K562 (cell line): ENCODE results near the gene ACBD3. TPM values are rescaled to one million over a fixed set of nuclear protein-coding genes. Genes with fewer than 3 reads are reported as not detected.

ENCODE experiments used
- ATAC-seq: fragments of 200-7000 bp; cut with Tn5 transposase; 3 replicates; pipeline ENCODE4 v1.9.1; 2020; ENCODE audit warnings: moderate library complexity
- BruUV-seq: library from RNA; stranded (reverse); fragments of 400-500 nt; replicated peaks from 2 replicates; lab custom pipeline; 2021; lab: Mats Ljungman, UMichigan
- CTCF ChIA-PET: fragments of 300-600 bp; formaldehyde crosslinking; extraction: SDS; loops from one replicate; lab custom pipeline; 2021; ENCODE audit warnings: low intra/inter-chr PET ratio; lab: Yijun Ruan, JAX
- POLR2A ChIA-PET: fragments of 300-600, 350-650 bp; sonication (Branson Sonifier 250); formaldehyde crosslinking; extraction: SDS; loops from one replicate; lab custom pipeline; 2021; ENCODE audit warnings: antibody characterized with exemption, inconsistent platforms; lab: Yijun Ruan, JAX
- DNase-seq, 4 experiments: peaks; one replicate each; pipeline versions ENCODE4 v3.0.0 to v3.0.0-alpha.2; 2011 to 2018; ENCODE audit warnings: low spot score in 3 of 4, mixed read lengths in 3 of 4; ENCODE audit errors: extremely low read depth in 1 of 4
- FAIRE-seq: peaks from 2 replicates; lab custom pipeline; 2011; peaks lifted over from hg19 to GRCh38; lab: Jason Lieb, UNC
- H2AFZ ChIP-seq: 2 replicates; pipeline ENCODE4 v1.6.0; 2011; ENCODE audit warnings: low read depth, low read length, control low read depth, inconsistent platforms
- H3K27ac ChIP-seq: fragments of 200-600 bp; 3 replicates; pipeline ENCODE4 v1.8.0; 2011; ENCODE audit warnings: low read depth, mild to moderate bottlenecking, control low read depth, inconsistent platforms, low read length, moderate library complexity, mixed read lengths; ENCODE audit errors: extremely low read depth
- H3K27me3 ChIP-seq, 2 experiments: fragments of 300-600 bp in 1 of 2; 2 replicates in 1 of 2; 3 replicates in 1 of 2; pipeline versions ENCODE4 v1.6.0 to v1.8.0; 2011; ENCODE audit warnings: inconsistent platforms in 2 of 2, low read length in 2 of 2, mild to moderate bottlenecking in 1 of 2, mixed read lengths in 1 of 2, moderate library complexity in 1 of 2; ENCODE audit not compliant: control insufficient read depth in 2 of 2, insufficient read depth in 2 of 2
- H3K36me3 ChIP-seq: fragments of 300-600 bp; 3 replicates; pipeline ENCODE4 v1.8.0; 2011; ENCODE audit warnings: mild to moderate bottlenecking, low read length, inconsistent platforms; ENCODE audit not compliant: control insufficient read depth, insufficient read depth
- H3K4me1 ChIP-seq, 2 experiments: fragments of 200-600 bp in 1 of 2; replicated peaks in 1 of 2; 2 replicates in 1 of 2; 3 replicates in 1 of 2; pipeline versions ENCODE4 v1.5.1 to v1.8.0; 2011; ENCODE audit warnings: inconsistent platforms in 2 of 2, low read length in 2 of 2, mild to moderate bottlenecking in 1 of 2, mixed read lengths in 1 of 2, moderate library complexity in 1 of 2; ENCODE audit not compliant: control insufficient read depth in 2 of 2, insufficient read depth in 2 of 2
- H3K4me2 ChIP-seq: 2 replicates; pipeline ENCODE4 v1.6.1; 2011; ENCODE audit warnings: low read length, control low read depth, inconsistent platforms, mixed read lengths; ENCODE audit not compliant: insufficient read depth
- H3K4me3 ChIP-seq: fragments of 200-600 bp; sonication (generic), shearing (Covaris generic); 2 replicates; pipeline ENCODE4 v1.5.1; 2016; ENCODE audit warnings: control low read depth, inconsistent platforms
- H3K79me2 ChIP-seq: fragments of 200-600 bp; 3 replicates; pipeline ENCODE4 v1.8.0; 2011; ENCODE audit warnings: low read length, inconsistent platforms; ENCODE audit not compliant: control insufficient read depth, insufficient read depth
- H3K9ac ChIP-seq, 2 experiments: 2 replicates each; pipeline versions ENCODE4 v1.6.0 to v1.6.1; 2011; ENCODE audit warnings: low read depth in 2 of 2, low read length in 2 of 2, control low read depth in 1 of 2, inconsistent platforms in 1 of 2, mild to moderate bottlenecking in 1 of 2, mixed read lengths in 1 of 2; ENCODE audit not compliant: insufficient read depth in 1 of 2
- H3K9me1 ChIP-seq: one replicate; pipeline ENCODE4 v1.6.0; 2011; ENCODE audit warnings: inconsistent platforms, mild to moderate bottlenecking, low read length, moderate library complexity; ENCODE audit not compliant: control insufficient read depth, insufficient read depth
- H3K9me3 ChIP-seq: replicated peaks from 2 replicates; pipeline ENCODE4 v1.5.1; 2011; ENCODE audit warnings: low read depth, low read length, inconsistent platforms; ENCODE audit not compliant: control insufficient read depth, insufficient read depth
- H4K20me1 ChIP-seq: replicated peaks from 2 replicates; pipeline ENCODE4 v1.6.1; 2011; ENCODE audit warnings: low read length, inconsistent platforms, mixed read lengths; ENCODE audit not compliant: control insufficient read depth, insufficient read depth
- HLTF ChIP-seq: fragments of 450-650 bp; IDR thresholded peaks from 2 replicates; pipeline ENCODE4 v1.6.1; 2016
- ILK ChIP-seq: fragments of 450-650 bp; IDR thresholded peaks from 2 replicates; pipeline ENCODE4 v1.6.1; 2016; ENCODE audit warnings: missing genetic modification characterization, low read depth, mild to moderate bottlenecking, missing compliant biosample characterization, moderate library complexity, borderline replicate concordance
- LARP7 ChIP-seq: fragments of 450-650 bp; IDR thresholded peaks from 2 replicates; pipeline ENCODE4 v1.6.1; 2016
- MTA1 ChIP-seq: fragments of 450-650 bp; IDR thresholded peaks from 2 replicates; pipeline ENCODE4 v1.6.1; 2017; ENCODE audit warnings: borderline replicate concordance
- MYC ChIP-seq, 2 experiments: fragments of 250-450 bp in 1 of 2; sonication (Bioruptor Pico) in 1 of 2; IDR thresholded peaks; 2 replicates each; pipeline versions ENCODE4 v1.5.1 to v1.6.1; 2012 to 2021; ENCODE audit warnings: low read depth in 2 of 2, borderline replicate concordance in 1 of 2, improper control_type of control experiment in 1 of 2, low read length in 1 of 2, mild to moderate bottlenecking in 1 of 2, moderate library complexity in 1 of 2
- NBN ChIP-seq: fragments of 450-650 bp; IDR thresholded peaks from 2 replicates; pipeline ENCODE4 v1.6.1; 2016; ENCODE audit warnings: low read depth, mild to moderate bottlenecking
- POLR2H ChIP-seq: IDR thresholded peaks from 2 replicates; pipeline ENCODE4 v1.6.1; 2016; ENCODE audit warnings: missing genetic modification characterization, low read depth, mild to moderate bottlenecking, control low read depth, missing compliant biosample characterization, moderate library complexity
- ZNF232 ChIP-seq: sonication (generic); formaldehyde crosslinking; IDR thresholded peaks from 2 replicates; pipeline ENCODE4 v1.8.0; 2022; ENCODE audit warnings: mild to moderate bottlenecking, missing genetic modification reagents
- WGBS: fragments of 100-300 bp; shearing (Covaris generic); methylation state at CpG from one replicate; pipeline ENCODE4 v1.1.6; 2016; ENCODE audit warnings: low coverage, mixed read lengths; ENCODE audit not compliant: insufficient coverage; ENCODE audit errors: missing lambda C conversion rate; 5-methylcytosine and 5-hydroxymethylcytosine counted together
- in situ Hi-C: fragments of 300-500 bp; cut with MboI; formaldehyde crosslinking; loops from 4 replicates; pipeline ENCODE4 v1.15.0; 2018; ENCODE audit warnings: inconsistent platforms, mixed read lengths
- intact Hi-C: fragments of 100-400 bp; cut with micrococcal nuclease; formaldehyde crosslinking; loops from 2 replicates; pipeline ENCODE4 v1.14.2; 2022
- polyA plus RNA-seq, 8 experiments: library from polyadenylated mRNA; depleted of rRNA in 4 of 8; stranded (reverse) in 5 of 8; unstranded in 3 of 8; fragments of >200 nt; fragmentation: Nextera tagmentation in 2 of 8; fragmentation: Illumina TruSeq in 1 of 8; extraction: Ambion mirVana in 2 of 8; extraction: Trizol in 1 of 8; gene quantifications; 2 replicates each; pipeline versions ENCODE4 v1.2.1 to v1.2.3, GENCODE V29; 2011 to 2014; ENCODE audit warnings: inconsistent platforms in 1 of 8, missing spikeins in 1 of 8
- total RNA-seq, 7 experiments: library from RNA; depleted of rRNA in 6 of 7; stranded (reverse); fragments of >200 nt in 6 of 7; fragmentation: Illumina TruSeq in 2 of 7; extraction: Trizol in 2 of 7; gene quantifications; 2 replicates each; pipeline versions ENCODE4 v1.2.1 to v1.2.3, GENCODE V29; 2011 to 2021; ENCODE audit warnings: low replicate concordance in 1 of 7
- TF ChIP-seq, protein P1 (sequence below): IDR thresholded peaks from 2 replicates; pipeline ENCODE4 v1.6.1; 2016; ENCODE audit warnings: missing genetic modification characterization, missing compliant biosample characterization
- TF ChIP-seq, protein P2 (sequence below): fragments of 450-650 bp; formaldehyde crosslinking; IDR thresholded peaks from 2 replicates; pipeline ENCODE4 v1.4.0; 2022; ENCODE audit warnings: missing genetic modification characterization

Gene ACBD3
- total and polyA plus RNA-seq, 9 of the 15 experiments (the other 6 are each of a cell fraction or from before 2014, with no cell fraction given), result 11.1 to 36.7 (median 26.9) TPM

DNA sequence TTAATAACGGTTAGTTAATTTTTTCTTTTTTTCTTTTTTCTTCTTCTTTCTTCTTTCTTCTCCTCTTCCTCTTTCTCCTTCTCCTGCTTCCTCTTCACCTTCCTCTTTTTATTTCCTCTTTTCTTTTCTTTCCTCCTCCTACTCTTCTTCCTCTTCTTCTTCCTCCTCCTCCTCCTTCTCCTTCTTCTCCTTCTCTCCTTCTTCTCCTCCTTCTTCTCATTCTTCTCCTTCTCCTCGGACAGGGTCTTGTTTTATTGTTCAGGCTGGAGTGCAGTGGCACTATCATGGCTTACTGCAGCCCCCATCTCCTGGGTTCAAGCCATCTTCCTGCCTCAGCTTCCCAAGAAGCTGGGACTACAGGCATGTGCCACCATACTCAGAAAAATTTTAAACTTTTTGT is 13.4 kb upstream of the ACBD3 start (continued):
- TF ChIP-seq, protein P1, sequence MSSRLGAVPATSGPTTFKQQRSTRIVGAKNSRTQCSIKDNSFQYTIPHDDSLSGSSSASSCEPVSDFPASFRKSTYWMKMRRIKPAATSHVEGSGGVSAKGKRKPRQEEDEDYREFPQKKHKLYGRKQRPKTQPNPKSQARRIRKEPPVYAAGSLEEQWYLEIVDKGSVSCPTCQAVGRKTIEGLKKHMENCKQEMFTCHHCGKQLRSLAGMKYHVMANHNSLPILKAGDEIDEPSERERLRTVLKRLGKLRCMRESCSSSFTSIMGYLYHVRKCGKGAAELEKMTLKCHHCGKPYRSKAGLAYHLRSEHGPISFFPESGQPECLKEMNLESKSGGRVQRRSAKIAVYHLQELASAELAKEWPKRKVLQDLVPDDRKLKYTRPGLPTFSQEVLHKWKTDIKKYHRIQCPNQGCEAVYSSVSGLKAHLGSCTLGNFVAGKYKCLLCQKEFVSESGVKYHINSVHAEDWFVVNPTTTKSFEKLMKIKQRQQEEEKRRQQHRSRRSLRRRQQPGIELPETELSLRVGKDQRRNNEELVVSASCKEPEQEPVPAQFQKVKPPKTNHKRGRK (tag), result peak; percentile 98
- TF ChIP-seq MTA1 (peak; percentile 56; the same call in 1 of the 2 replicates), LARP7 (no peak), NBN (0 out of 2 replicates have a peak, but pooled peaks have one; percentile 20), HLTF (0 out of 2 replicates have a peak, but pooled peaks have one; percentile 50), ZNF232 (no peak)
- TF ChIP-seq, protein P2, sequence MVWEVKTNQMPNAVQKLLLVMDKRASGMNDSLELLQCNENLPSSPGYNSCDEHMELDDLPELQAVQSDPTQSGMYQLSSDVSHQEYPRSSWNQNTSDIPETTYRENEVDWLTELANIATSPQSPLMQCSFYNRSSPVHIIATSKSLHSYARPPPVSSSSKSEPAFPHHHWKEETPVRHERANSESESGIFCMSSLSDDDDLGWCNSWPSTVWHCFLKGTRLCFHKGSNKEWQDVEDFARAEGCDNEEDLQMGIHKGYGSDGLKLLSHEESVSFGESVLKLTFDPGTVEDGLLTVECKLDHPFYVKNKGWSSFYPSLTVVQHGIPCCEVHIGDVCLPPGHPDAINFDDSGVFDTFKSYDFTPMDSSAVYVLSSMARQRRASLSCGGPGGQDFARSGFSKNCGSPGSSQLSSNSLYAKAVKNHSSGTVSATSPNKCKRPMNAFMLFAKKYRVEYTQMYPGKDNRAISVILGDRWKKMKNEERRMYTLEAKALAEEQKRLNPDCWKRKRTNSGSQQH (CRISPR knock-in tag), result 0 out of 2 replicates have a peak, but pooled peaks have one; percentile 34

DNA sequence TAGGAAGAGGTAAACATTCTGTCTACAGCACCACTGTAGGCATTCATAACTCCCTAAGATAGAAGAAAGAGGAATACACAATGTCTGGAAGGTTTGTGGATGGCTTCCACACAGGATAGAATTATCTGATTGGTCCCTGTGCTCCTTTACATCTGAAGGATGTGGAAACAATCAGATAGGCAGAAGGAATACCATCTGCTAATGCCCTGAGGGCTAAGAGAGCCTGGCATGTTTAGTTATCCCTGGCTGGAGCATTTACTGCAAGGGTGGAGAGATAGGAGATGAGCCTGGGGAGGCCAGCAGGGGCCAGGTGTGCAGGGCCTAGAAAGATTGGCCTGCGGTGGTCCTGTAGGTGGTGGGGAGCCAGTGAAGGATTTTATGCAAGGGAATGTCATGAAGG is 8.6 kb upstream of the ACBD3 start:
- peaks cover 3 to 6% of the 10 kb centered on the region in 2 experiments; a peak in 2 of 5 replicates for H3K4me1 ChIP-seq
- TF ChIP-seq MYC (IDR thresholded peaks at IDR 0.05; ENCODE audit: low read depth, low read length), result no peak
- TF ChIP-seq MYC (CRISPR knock-in tag; IDR thresholded peaks at IDR 0.05; ENCODE audit: borderline replicate concordance, low read depth), result no peak
- TF ChIP-seq POLR2H (tag), result no peak
- TF ChIP-seq ILK (tag), result no peak

More for the DNA sequence above, 8.6 kb upstream of the ACBD3 start:
- Histone ChIP-seq H3K4me2 (no peak overlapping the region), H3K4me3 (no peak overlapping the region), H3K9me3 (no peaks in the 10 kb centered on the region), H3K79me2 (no peaks in the 10 kb centered on the region), H2AFZ (no peak overlapping the region), H3K9me1 (no peaks in the 10 kb centered on the region), H3K27me3 (no peaks in the 10 kb centered on the region; a peak in 1 of 5 replicates), H3K36me3 (no peaks in the 10 kb centered on the region), H4K20me1 (no peaks in the 10 kb centered on the region; the same call in 1 of the 2 replicates), H3K27ac (no peak overlapping the region), H3K9ac (no peak overlapping the region)
- intact Hi-C loops (loop anchor here (5.0 kb wide), 2 partner anchors 133 to 218 kb away; partner anchors contain the start of gene H3-3A), in situ Hi-C loops (loop anchor here (10.0 kb wide), 1 partner anchor 720 kb away; no protein-coding TSS in a partner anchor)
- POLR2A ChIA-PET, result interaction anchor here (0.5 to 1.3 kb wide), 6 partner anchors 10 to 480 kb away, joined by 3 to 5 read pairs (median 3); no protein-coding TSS in a partner anchor
- DNase-seq, result no peak
- no peak for ATAC-seq
- CTCF ChIA-PET, result interaction anchor here (0.7 kb wide), 1 partner anchor 167 kb away, joined by 6 read pairs; no protein-coding TSS in a partner anchor
- 25% methylated on average over 1 of the region's 1 CpG for WGBS
- no peak for FAIRE-seq
- BruUV-seq, result no TSS peak
